ENCODE results near the gene C11orf54.

DNA sequence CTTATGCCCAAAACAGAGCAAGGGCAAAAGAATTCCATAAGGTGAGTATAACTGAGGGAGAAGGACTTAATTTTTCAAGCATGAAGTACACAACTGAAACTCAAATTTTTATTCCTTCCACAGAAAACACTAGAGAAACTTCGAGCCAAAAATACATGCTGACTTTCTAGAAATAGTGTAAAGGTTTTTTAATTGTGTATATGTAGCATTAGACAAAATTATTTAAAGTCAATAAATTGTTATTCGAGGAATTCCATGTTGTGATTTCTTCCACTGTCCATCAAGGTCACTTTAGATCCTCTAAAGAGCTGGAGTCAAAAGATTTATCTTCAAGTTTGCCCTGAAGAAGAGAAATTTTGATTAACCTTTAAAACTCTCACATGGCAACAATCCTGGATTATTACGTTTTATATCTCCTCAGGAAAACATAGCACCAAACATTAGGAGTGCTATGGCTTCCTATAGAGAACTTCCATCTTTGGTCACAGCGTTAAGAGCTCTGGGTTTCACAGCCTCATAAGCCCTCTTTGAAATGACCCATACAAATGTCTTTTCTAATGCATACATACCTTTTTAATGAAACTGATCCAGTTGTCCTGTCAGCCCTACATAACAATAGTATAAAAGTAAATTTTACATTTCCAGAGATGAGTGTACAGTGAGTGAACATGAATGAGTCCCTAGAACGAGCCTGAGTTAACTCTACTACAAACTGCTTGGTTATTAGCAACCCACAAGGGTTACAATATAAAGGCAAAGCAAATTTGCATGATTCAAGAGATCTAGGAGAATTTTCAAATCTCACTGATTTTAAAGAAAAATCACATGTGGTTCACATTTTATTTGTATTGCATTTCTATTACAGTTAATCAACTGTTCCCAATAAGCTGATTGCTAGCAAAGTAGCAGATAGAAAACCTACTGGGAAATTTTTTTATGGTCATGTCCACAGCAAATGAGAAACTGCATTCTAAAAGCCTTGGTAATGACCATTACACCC is 11.1 kb upstream of the C11orf54 start:
- TF ChIP-seq, protein P1, sequence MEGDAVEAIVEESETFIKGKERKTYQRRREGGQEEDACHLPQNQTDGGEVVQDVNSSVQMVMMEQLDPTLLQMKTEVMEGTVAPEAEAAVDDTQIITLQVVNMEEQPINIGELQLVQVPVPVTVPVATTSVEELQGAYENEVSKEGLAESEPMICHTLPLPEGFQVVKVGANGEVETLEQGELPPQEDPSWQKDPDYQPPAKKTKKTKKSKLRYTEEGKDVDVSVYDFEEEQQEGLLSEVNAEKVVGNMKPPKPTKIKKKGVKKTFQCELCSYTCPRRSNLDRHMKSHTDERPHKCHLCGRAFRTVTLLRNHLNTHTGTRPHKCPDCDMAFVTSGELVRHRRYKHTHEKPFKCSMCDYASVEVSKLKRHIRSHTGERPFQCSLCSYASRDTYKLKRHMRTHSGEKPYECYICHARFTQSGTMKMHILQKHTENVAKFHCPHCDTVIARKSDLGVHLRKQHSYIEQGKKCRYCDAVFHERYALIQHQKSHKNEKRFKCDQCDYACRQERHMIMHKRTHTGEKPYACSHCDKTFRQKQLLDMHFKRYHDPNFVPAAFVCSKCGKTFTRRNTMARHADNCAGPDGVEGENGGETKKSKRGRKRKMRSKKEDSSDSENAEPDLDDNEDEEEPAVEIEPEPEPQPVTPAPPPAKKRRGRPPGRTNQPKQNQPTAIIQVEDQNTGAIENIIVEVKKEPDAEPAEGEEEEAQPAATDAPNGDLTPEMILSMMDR (conservative IDR thresholded peaks at IDR 0.05) = no peak
- TF ChIP-seq EZH2 (IDR thresholded peaks at IDR 0.05; ENCODE audit: low read depth) = no peak
